Subcutaneous abdominal adipose tissue (tissue), 5 donors: ENCODE data around the gene SCN7A.

Experiments
- H3K27ac ChIP-seq: one replicate; pipeline ENCODE4 v1.7.0; 2013; ENCODE audit warnings: low read depth, mild to moderate bottlenecking, inconsistent platforms, low read length, moderate library complexity
- H3K27me3 ChIP-seq, 5 donors: one replicate each; pipeline ENCODE4 v1.7.0; 2013; ENCODE audit warnings: low read length in 5 of 5, inconsistent platforms in 1 of 5; ENCODE audit not compliant: control insufficient read depth in 5 of 5, insufficient read depth in 4 of 5
- H3K36me3 ChIP-seq, 5 donors: one replicate each; pipeline ENCODE4 v1.7.0; 2013; ENCODE audit warnings: low read length in 5 of 5; ENCODE audit not compliant: control insufficient read depth in 5 of 5, insufficient read depth in 5 of 5
- H3K4me1 ChIP-seq, 5 donors: one replicate each; pipeline ENCODE4 v1.7.0; 2013; ENCODE audit warnings: low read length in 5 of 5, mild to moderate bottlenecking in 3 of 5, moderate library complexity in 1 of 5; ENCODE audit not compliant: control insufficient read depth in 5 of 5, insufficient read depth in 5 of 5
- H3K4me3 ChIP-seq, 5 donors: one replicate each; pipeline ENCODE4 v1.7.0; 2013; ENCODE audit warnings: low read length in 5 of 5, low read depth in 1 of 5
- H3K9ac ChIP-seq, 5 donors: one replicate each; pipeline ENCODE4 v1.7.0; 2013; ENCODE audit warnings: low read length in 5 of 5, mild to moderate bottlenecking in 4 of 5, moderate library complexity in 3 of 5
- H3K9me3 ChIP-seq, 5 donors: one replicate each; pipeline ENCODE4 v1.7.0; 2013; ENCODE audit warnings: low read length in 5 of 5; ENCODE audit not compliant: control insufficient read depth in 5 of 5
- donor health status: healthy.
- donor health status: healthy.
- donor health status: healthy.
- donor health status: healthy.
- donor health status: healthy.

The SCN7A gene

DNA sequence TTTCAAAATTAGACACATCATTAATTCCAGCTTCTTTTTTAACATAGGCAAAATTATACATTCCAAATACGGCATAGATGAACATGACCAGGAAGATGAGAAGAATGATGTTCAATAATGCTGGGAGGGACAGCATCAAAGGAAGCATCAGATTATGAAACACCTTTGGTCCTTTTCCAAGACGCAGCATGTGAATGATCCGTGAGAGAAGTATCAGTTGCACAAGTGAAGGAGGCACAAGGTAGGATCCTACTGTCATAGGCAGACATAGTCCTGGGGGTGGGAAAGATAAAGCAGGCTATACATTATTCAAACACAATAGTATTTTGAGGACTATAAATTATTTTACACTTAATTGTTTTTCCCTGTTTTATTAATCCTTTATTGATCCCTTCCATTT, 87.7 kb downstream of the SCN7A start:
- no peak overlapping the region for H3K4me3 ChIP-seq
- no peaks in the 10 kb centered on the region for H3K36me3 ChIP-seq
- H3K4me1 ChIP-seq: no peaks in the 10 kb centered on the region
- no peak overlapping the region for H3K9ac ChIP-seq
- H3K9me3 ChIP-seq: no peaks in the 10 kb centered on the region
- no peak overlapping the region for H3K27ac ChIP-seq
- H3K27me3 ChIP-seq: no peaks in the 10 kb centered on the region

- Histone ChIP-seq H3K27ac (no peak overlapping the region), H3K4me1 (no peaks in the 10 kb centered on the region), H3K9me3 (no peaks in the 10 kb centered on the region), H3K9ac (no peak overlapping the region), H3K36me3 (no peaks in the 10 kb centered on the region), H3K4me3 (no peak overlapping the region), H3K27me3 (no peaks in the 10 kb centered on the region)
Measured at GRCh38 chr2:166405569-166405926, 88.5 kb downstream of the SCN7A start.

- Histone ChIP-seq H3K4me1 (no peaks in the 10 kb centered on the region), H3K9me3 (no peaks in the 10 kb centered on the region), H3K9ac (no peak overlapping the region), H3K27ac (no peak overlapping the region), H3K4me3 (no peak overlapping the region), H3K36me3 (no peaks in the 10 kb centered on the region), H3K27me3 (no peaks in the 10 kb centered on the region)
Measured at GRCh38 chr2:166404831-166405568, 89.0 kb downstream of the SCN7A start.

- Histone ChIP-seq H3K9ac (no peak overlapping the region), H3K9me3 (no peaks in the 10 kb centered on the region), H3K36me3 (no peaks in the 10 kb centered on the region), H3K4me1 (no peaks in the 10 kb centered on the region), H3K27me3 (no peaks in the 10 kb centered on the region), H3K4me3 (no peak overlapping the region), H3K27ac (no peak overlapping the region)
Measured at GRCh38 chr2:166394245-166394644, 99.8 kb downstream of the SCN7A start.

DNA sequence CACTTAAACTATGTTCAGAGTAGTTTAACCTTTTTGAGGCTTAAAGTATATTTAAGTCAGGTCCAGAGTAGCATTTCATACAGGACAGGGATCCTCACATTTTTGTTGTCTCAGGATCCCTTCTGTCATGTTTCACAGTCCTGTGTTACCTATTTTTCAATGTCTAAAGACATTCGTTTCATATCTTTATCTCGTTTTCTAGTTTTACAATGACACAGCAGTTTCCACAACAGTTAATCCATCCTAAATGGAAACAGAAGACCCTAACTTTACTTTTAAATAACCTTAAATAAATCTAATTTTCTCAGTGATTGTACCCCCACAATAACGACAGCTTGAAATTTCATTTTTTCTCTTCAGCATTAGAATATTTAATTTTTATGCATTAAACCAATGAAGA, 101.0 kb downstream of the SCN7A start:
- peaks cover 0 to 3% (median 0%) of the 10 kb centered on the region in 5 donors for H3K4me1 ChIP-seq
- H3K9me3 ChIP-seq: no peaks in the 10 kb centered on the region
- no peaks in the 10 kb centered on the region for H3K27me3 ChIP-seq
- no peak overlapping the region for H3K27ac ChIP-seq
- H3K4me3 ChIP-seq: no peak overlapping the region
- no peak overlapping the region for H3K9ac ChIP-seq
- no peaks in the 10 kb centered on the region for H3K36me3 ChIP-seq

GRCh38 chr2:166388481-166389070, 105.5 kb downstream of the SCN7A start:
- Histone ChIP-seq H3K9me3 (no peaks in the 10 kb centered on the region), H3K27me3 (no peaks in the 10 kb centered on the region), H3K27ac (no peak overlapping the region), H3K4me1 (peaks cover 0 to 3% (median 0%) of the 10 kb centered on the region in 5 donors), H3K36me3 (no peaks in the 10 kb centered on the region), H3K9ac (no peak overlapping the region), H3K4me3 (no peak overlapping the region)

DNA sequence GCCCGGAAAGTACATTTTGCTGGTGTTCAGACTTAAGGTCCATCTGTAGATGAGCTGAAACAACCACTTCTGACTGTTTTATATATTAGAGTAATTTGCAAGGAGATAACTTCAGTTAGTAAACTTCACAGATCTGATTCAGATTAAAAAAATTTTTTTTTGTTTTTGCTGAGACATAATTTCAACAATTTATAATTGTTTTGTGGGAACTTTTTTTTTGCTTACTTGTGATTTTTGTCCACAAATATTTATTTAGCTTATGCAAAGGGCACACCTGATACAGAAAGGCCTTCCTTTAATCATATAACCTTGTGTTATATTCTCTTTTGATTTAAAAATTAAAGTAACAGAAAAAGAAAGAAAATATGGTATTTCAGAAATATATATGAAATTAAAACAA, 108.7 kb downstream of the SCN7A start:
- H3K27me3 ChIP-seq: no peaks in the 10 kb centered on the region
- peaks cover 0 to 3% (median 0%) of the 10 kb centered on the region in 5 donors for H3K4me1 ChIP-seq
- no peak overlapping the region for H3K4me3 ChIP-seq
- no peaks in the 10 kb centered on the region for H3K36me3 ChIP-seq
- H3K9ac ChIP-seq: no peak overlapping the region
- H3K27ac ChIP-seq: no peak overlapping the region
- H3K9me3 ChIP-seq: no peaks in the 10 kb centered on the region

DNA sequence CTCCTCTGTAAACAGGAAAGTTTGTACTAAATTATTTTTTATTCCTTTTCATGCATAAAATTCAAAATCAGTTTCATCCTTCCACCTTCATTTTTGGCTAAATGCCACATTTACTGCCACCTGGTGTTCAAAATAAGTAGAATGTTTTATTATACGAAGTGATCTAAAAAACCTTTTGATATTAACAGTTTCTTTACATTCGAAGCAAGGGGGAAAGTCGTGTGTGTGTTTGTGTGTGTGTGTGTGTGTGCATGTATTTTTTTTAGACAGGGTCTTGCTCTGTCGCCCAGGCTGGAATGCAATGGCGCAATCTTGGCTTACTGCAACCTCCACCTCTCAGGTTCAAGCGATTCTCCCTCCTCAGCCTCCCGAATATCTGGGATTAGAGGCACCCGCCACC, 109.3 kb downstream of the SCN7A start:
- H3K9me3 ChIP-seq: no peaks in the 10 kb centered on the region

GRCh38 chr2:166382448-166382847, 111.6 kb downstream of the SCN7A start:
- no peaks in the 10 kb centered on the region for H3K9me3 ChIP-seq
- H3K27me3 ChIP-seq: no peaks in the 10 kb centered on the region
- H3K4me1 ChIP-seq: no peaks in the 10 kb centered on the region
- H3K9ac ChIP-seq: no peak overlapping the region
- H3K36me3 ChIP-seq: no peaks in the 10 kb centered on the region
- no peak overlapping the region for H3K27ac ChIP-seq
- no peak overlapping the region for H3K4me3 ChIP-seq

More for the DNA sequence above, 109.3 kb downstream of the SCN7A start:
- Histone ChIP-seq H3K4me3 (no peak overlapping the region), H3K9ac (no peak overlapping the region), H3K27ac (no peak overlapping the region), H3K4me1 (peaks cover 0 to 3% (median 0%) of the 10 kb centered on the region in 5 donors), H3K36me3 (no peaks in the 10 kb centered on the region), H3K27me3 (no peaks in the 10 kb centered on the region)

DNA sequence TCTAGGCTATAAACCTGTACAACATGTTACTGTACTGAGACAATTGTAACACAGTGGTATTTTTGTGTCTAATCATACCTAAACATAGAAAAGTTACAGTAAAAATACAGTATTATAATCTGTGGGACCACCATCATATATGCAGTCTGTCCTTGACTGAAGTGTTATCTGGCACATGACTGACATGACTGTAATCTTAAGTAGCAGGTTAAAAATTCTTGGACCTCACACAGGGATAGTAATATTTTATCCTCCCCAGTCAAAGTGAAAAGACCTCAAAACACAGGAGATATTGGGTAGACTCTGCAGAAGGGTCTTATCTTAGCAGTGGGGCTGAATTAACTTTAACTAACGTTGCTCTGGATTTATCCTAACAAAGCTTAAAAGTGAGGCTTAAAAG, 113.4 kb downstream of the SCN7A start:
- Histone ChIP-seq H3K9me3 (no peaks in the 10 kb centered on the region), H3K36me3 (no peaks in the 10 kb centered on the region), H3K27ac (no peak overlapping the region), H3K4me1 (peaks cover 0 to 11% (median 10%) of the 10 kb centered on the region in 5 donors), H3K27me3 (no peaks in the 10 kb centered on the region), H3K9ac (no peak overlapping the region), H3K4me3 (no peak overlapping the region)
